ENCODE data around the gene CDH13. TPM values are rescaled to one million over a fixed set of nuclear protein-coding genes. Genes with fewer than 3 reads are reported as not detected.
A peak's percentile ranks its signal among the peaks of the same experiment; 100 is the strongest.

CDH13 gene
- total and polyA plus RNA-seq, 4 donors: 58.9 to 265 (median 158) TPM

- H3K4me1 ChIP-seq (ENCODE audit: control insufficient read depth in 1 of 2, insufficient read depth in 2 of 2, low read length in 2 of 2): no peaks in the 10 kb centered on the region
- 88 to 96% methylated on average over 5 of the region's 5 CpGs for WGBS, 2 donors
- no peak for ATAC-seq (ENCODE audit: low FRiP score)
These were observed 605.0 kb downstream of the CDH13 start for GRCh38 chr16:83231729-83232128.

GRCh38 chr16:83233153-83233552 lies 606.4 kb downstream of the CDH13 start:
- no peaks in the 10 kb centered on the region for H3K36me3 ChIP-seq (ENCODE audit: control insufficient read depth in 1 of 2, insufficient read depth in 2 of 2, low read length in 1 of 2)
- no peak overlapping the region for H3K4me3 ChIP-seq (ENCODE audit: low read length in 2 of 2)
- intact Hi-C loops (cut with DNase I): no loop called here
- H3K9me3 ChIP-seq (ENCODE audit: control insufficient read depth, low read length): no peaks in the 10 kb centered on the region
- ATAC-seq (ENCODE audit: low FRiP score) (peak; percentile 53), DNase-seq (no peak)
- no peaks in the 10 kb centered on the region for H3K4me1 ChIP-seq (ENCODE audit: control insufficient read depth in 1 of 2, insufficient read depth in 2 of 2, low read length in 2 of 2)
- no peaks in the 10 kb centered on the region for H3K27me3 ChIP-seq (ENCODE audit: control insufficient read depth in 1 of 2, insufficient read depth in 2 of 2, low read length in 1 of 2)
- no peak overlapping the region for H3K27ac ChIP-seq (ENCODE audit: low read depth in 1 of 2, low read length in 2 of 2)
- 69 to 71% methylated on average over 8 of the region's 8 CpGs for WGBS, 2 donors

More at GRCh38 chr16:83231729-83232128, 605.0 kb downstream of the CDH13 start:
- DNase-seq: no peak
- Histone ChIP-seq H3K27ac (ENCODE audit: low read depth in 1 of 2, low read length in 2 of 2) (no peak overlapping the region), H3K4me3 (ENCODE audit: low read length in 2 of 2) (no peak overlapping the region), H3K9me3 (ENCODE audit: control insufficient read depth, low read length) (no peaks in the 10 kb centered on the region), H3K36me3 (ENCODE audit: control insufficient read depth in 1 of 2, insufficient read depth in 2 of 2, low read length in 1 of 2) (no peaks in the 10 kb centered on the region), H3K27me3 (ENCODE audit: control insufficient read depth in 1 of 2, insufficient read depth in 2 of 2, low read length in 1 of 2) (no peaks in the 10 kb centered on the region)
- intact Hi-C loops (cut with DNase I): no loop called here

GRCh38 chr16:83238949-83239691 lies 612.4 kb downstream of the CDH13 start:
- 61 to 65% methylated on average over 6 of the region's 6 CpGs for WGBS, 2 donors

GRCh38 chr16:83244057-83244456 lies 617.3 kb downstream of the CDH13 start:
- no peak overlapping the region for H3K27ac ChIP-seq (ENCODE audit: low read depth in 1 of 2, low read length in 2 of 2)
- DNase-seq (no peak), ATAC-seq (ENCODE audit: low FRiP score) (no peak)
- no peaks in the 10 kb centered on the region for H3K9me3 ChIP-seq (ENCODE audit: control insufficient read depth, low read length)
- peaks cover 0 to 2% of the 10 kb centered on the region in 2 donors for H3K36me3 ChIP-seq (ENCODE audit: control insufficient read depth in 1 of 2, insufficient read depth in 2 of 2, low read length in 1 of 2)
- intact Hi-C loops (cut with DNase I): no loop called here
- no peak overlapping the region for H3K4me3 ChIP-seq (ENCODE audit: low read length in 2 of 2)
- no peaks in the 10 kb centered on the region for H3K4me1 ChIP-seq (ENCODE audit: control insufficient read depth in 1 of 2, insufficient read depth in 2 of 2, low read length in 2 of 2)
- no peaks in the 10 kb centered on the region for H3K27me3 ChIP-seq (ENCODE audit: control insufficient read depth in 1 of 2, insufficient read depth in 2 of 2, low read length in 1 of 2)
- WGBS, 2 donors: 90 to 93% methylated on average over 2 of the region's 2 CpGs

More at GRCh38 chr16:83238949-83239691, 612.4 kb downstream of the CDH13 start:
- no peaks in the 10 kb centered on the region for H3K4me1 ChIP-seq (ENCODE audit: control insufficient read depth in 1 of 2, insufficient read depth in 2 of 2, low read length in 2 of 2)
- intact Hi-C loops (cut with DNase I): no loop called here
- H3K4me3 ChIP-seq (ENCODE audit: low read length in 2 of 2): no peak overlapping the region
- no peaks in the 10 kb centered on the region for H3K9me3 ChIP-seq (ENCODE audit: control insufficient read depth, low read length)
- no peak for ATAC-seq (ENCODE audit: low FRiP score)
- H3K27me3 ChIP-seq (ENCODE audit: control insufficient read depth in 1 of 2, insufficient read depth in 2 of 2, low read length in 1 of 2): no peaks in the 10 kb centered on the region
- no peaks in the 10 kb centered on the region for H3K36me3 ChIP-seq (ENCODE audit: control insufficient read depth in 1 of 2, insufficient read depth in 2 of 2, low read length in 1 of 2)
- no peak overlapping the region for H3K27ac ChIP-seq (ENCODE audit: low read depth in 1 of 2, low read length in 2 of 2)
- DNase-seq: no peak

- Histone ChIP-seq H3K9me3 (ENCODE audit: control insufficient read depth, low read length) (no peaks in the 10 kb centered on the region), H3K27me3 (ENCODE audit: control insufficient read depth in 1 of 2, insufficient read depth in 2 of 2, low read length in 1 of 2) (no peaks in the 10 kb centered on the region), H3K4me1 (ENCODE audit: control insufficient read depth in 1 of 2, insufficient read depth in 2 of 2, low read length in 2 of 2) (no peaks in the 10 kb centered on the region), H3K36me3 (ENCODE audit: control insufficient read depth in 1 of 2, insufficient read depth in 2 of 2, low read length in 1 of 2) (peaks cover 0 to 2% of the 10 kb centered on the region in 2 donors), H3K27ac (ENCODE audit: low read depth in 1 of 2, low read length in 2 of 2) (no peak overlapping the region), H3K4me3 (ENCODE audit: low read length in 2 of 2) (no peak overlapping the region)
- intact Hi-C loops (cut with DNase I): no loop called here
- DNase-seq (no peak), ATAC-seq (ENCODE audit: low FRiP score) (no peak)
- 75 to 80% methylated on average over 1 of the region's 1 CpG for WGBS, 2 donors
These were observed 618.3 kb downstream of the CDH13 start for GRCh38 chr16:83245061-83245460.

GRCh38 chr16:83247767-83248372 lies 621.1 kb downstream of the CDH13 start:
- DNase-seq: no peak
- H3K27ac ChIP-seq (ENCODE audit: low read depth in 1 of 2, low read length in 2 of 2): no peak overlapping the region
- H3K9me3 ChIP-seq (ENCODE audit: control insufficient read depth, low read length): no peaks in the 10 kb centered on the region
- H3K4me3 ChIP-seq (ENCODE audit: low read length in 2 of 2): no peak overlapping the region
- no peaks in the 10 kb centered on the region for H3K27me3 ChIP-seq (ENCODE audit: control insufficient read depth in 1 of 2, insufficient read depth in 2 of 2, low read length in 1 of 2)
- no peaks in the 10 kb centered on the region for H3K4me1 ChIP-seq (ENCODE audit: control insufficient read depth in 1 of 2, insufficient read depth in 2 of 2, low read length in 2 of 2)
- H3K36me3 ChIP-seq (ENCODE audit: control insufficient read depth in 1 of 2, insufficient read depth in 2 of 2, low read length in 1 of 2): peaks cover 0 to 2% of the 10 kb centered on the region in 2 donors
- intact Hi-C loops (cut with DNase I): no loop called here
- 89 to 91% methylated on average over 9 of the region's 9 CpGs for WGBS, 2 donors
- no peak for ATAC-seq (ENCODE audit: low FRiP score)

- no peak overlapping the region for H3K27ac ChIP-seq (ENCODE audit: low read depth in 1 of 2, low read length in 2 of 2)
- ATAC-seq (ENCODE audit: low FRiP score) (no peak), DNase-seq (no peak)
- peaks cover 0 to 2% of the 10 kb centered on the region in 2 donors for H3K36me3 ChIP-seq (ENCODE audit: control insufficient read depth in 1 of 2, insufficient read depth in 2 of 2, low read length in 1 of 2)
- no peaks in the 10 kb centered on the region for H3K4me1 ChIP-seq (ENCODE audit: control insufficient read depth in 1 of 2, insufficient read depth in 2 of 2, low read length in 2 of 2)
- intact Hi-C loops (cut with DNase I): no loop called here
- H3K27me3 ChIP-seq (ENCODE audit: control insufficient read depth in 1 of 2, insufficient read depth in 2 of 2, low read length in 1 of 2): no peaks in the 10 kb centered on the region
- WGBS, 2 donors: 64 to 65% methylated on average over 8 of the region's 8 CpGs
- no peaks in the 10 kb centered on the region for H3K9me3 ChIP-seq (ENCODE audit: control insufficient read depth, low read length)
- no peak overlapping the region for H3K4me3 ChIP-seq (ENCODE audit: low read length in 2 of 2)
These were observed 622.1 kb downstream of the CDH13 start for GRCh38 chr16:83248735-83249463.

GRCh38 chr16:83253521-83253920 lies 626.8 kb downstream of the CDH13 start:
- no peaks in the 10 kb centered on the region for H3K36me3 ChIP-seq (ENCODE audit: control insufficient read depth in 1 of 2, insufficient read depth in 2 of 2, low read length in 1 of 2)
- H3K4me1 ChIP-seq (ENCODE audit: control insufficient read depth in 1 of 2, insufficient read depth in 2 of 2, low read length in 2 of 2): no peaks in the 10 kb centered on the region
- H3K27me3 ChIP-seq (ENCODE audit: control insufficient read depth in 1 of 2, insufficient read depth in 2 of 2, low read length in 1 of 2): no peaks in the 10 kb centered on the region
- 83 to 90% methylated on average over 3 of the region's 3 CpGs for WGBS, 2 donors
- H3K4me3 ChIP-seq (ENCODE audit: low read length in 2 of 2): no peak overlapping the region
- ATAC-seq (ENCODE audit: low FRiP score): no peak
- intact Hi-C loops (cut with DNase I): no loop called here
- H3K9me3 ChIP-seq (ENCODE audit: control insufficient read depth, low read length): no peaks in the 10 kb centered on the region
- H3K27ac ChIP-seq (ENCODE audit: low read depth in 1 of 2, low read length in 2 of 2): no peak overlapping the region
- DNase-seq: no peak
